ENCODE data around the gene ASIC2. TPM values are rescaled to one million over a fixed set of nuclear protein-coding genes. Genes with fewer than 3 reads are reported as not detected.

The ASIC2 gene
- total and polyA plus RNA-seq, 2 experiments from 2014 or later, result 0.52 to 2.8 TPM

DNA sequence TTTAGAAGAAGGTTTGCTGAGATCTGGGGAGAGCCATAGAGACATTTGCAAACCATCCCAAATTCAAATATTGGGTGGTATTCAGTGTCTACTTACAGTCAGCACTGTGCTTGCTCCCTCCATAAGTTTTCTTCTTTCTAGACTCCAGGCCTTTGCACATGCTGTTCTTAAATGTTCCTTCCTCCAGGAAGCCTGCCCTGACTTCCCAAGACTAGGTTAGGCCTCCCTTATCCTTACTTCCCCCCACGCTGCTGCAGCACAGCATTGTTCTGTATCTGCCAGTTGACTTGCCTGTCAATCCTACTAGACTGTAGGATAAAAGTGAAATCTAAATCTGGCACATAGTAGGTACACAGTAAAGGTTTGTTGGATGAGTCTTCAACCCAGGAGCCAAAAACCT is 53.4 kb downstream of the ASIC2 start:
- H3K36me3 Mint-ChIP-seq (ENCODE audit: low read depth), result no peaks in the 10 kb centered on the region
- H3K9me3 Mint-ChIP-seq, result no peaks in the 10 kb centered on the region
- no peaks in the 10 kb centered on the region for H3K9me2 ChIP-seq (ENCODE audit: insufficient read depth)
- no peak overlapping the region for H3K27ac Mint-ChIP-seq
- ATAC-seq, result no peak
- no peak overlapping the region for H3K4me2 ChIP-seq
- H3K27me3 ChIP-seq (ENCODE audit: insufficient read depth), result no peaks in the 10 kb centered on the region
- H3K27ac ChIP-seq (ENCODE audit: low read depth), result no peak overlapping the region
- no peaks in the 10 kb centered on the region for H4K20me1 ChIP-seq (replicated peaks; ENCODE audit: insufficient read depth)
- no peak for DNase-seq (ENCODE audit: low spot score)
- H3K4me3 ChIP-seq, result no peak overlapping the region
- no peak overlapping the region for H3K4me3 Mint-ChIP-seq
- H3K27me3 Mint-ChIP-seq (ENCODE audit: insufficient read depth, low read depth, poor library complexity), result peaks cover 3% of the 10 kb centered on the region
- H3K4me1 ChIP-seq (ENCODE audit: insufficient read depth), result no peaks in the 10 kb centered on the region
- no peak for TF ChIP-seq STAT1 (IDR thresholded peaks at IDR 0.05; ENCODE audit: unreplicated experiment)
- TF ChIP-seq, protein P1, sequence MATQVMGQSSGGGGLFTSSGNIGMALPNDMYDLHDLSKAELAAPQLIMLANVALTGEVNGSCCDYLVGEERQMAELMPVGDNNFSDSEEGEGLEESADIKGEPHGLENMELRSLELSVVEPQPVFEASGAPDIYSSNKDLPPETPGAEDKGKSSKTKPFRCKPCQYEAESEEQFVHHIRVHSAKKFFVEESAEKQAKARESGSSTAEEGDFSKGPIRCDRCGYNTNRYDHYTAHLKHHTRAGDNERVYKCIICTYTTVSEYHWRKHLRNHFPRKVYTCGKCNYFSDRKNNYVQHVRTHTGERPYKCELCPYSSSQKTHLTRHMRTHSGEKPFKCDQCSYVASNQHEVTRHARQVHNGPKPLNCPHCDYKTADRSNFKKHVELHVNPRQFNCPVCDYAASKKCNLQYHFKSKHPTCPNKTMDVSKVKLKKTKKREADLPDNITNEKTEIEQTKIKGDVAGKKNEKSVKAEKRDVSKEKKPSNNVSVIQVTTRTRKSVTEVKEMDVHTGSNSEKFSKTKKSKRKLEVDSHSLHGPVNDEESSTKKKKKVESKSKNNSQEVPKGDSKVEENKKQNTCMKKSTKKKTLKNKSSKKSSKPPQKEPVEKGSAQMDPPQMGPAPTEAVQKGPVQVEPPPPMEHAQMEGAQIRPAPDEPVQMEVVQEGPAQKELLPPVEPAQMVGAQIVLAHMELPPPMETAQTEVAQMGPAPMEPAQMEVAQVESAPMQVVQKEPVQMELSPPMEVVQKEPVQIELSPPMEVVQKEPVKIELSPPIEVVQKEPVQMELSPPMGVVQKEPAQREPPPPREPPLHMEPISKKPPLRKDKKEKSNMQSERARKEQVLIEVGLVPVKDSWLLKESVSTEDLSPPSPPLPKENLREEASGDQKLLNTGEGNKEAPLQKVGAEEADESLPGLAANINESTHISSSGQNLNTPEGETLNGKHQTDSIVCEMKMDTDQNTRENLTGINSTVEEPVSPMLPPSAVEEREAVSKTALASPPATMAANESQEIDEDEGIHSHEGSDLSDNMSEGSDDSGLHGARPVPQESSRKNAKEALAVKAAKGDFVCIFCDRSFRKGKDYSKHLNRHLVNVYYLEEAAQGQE (IDR thresholded peaks at IDR 0.05; ENCODE audit: unreplicated experiment), result no peak
- no peak for TF ChIP-seq CREB1 (CRISPR knock-in tag; IDR thresholded peaks at IDR 0.05; ENCODE audit: low read depth)
- TF ChIP-seq, protein P2, sequence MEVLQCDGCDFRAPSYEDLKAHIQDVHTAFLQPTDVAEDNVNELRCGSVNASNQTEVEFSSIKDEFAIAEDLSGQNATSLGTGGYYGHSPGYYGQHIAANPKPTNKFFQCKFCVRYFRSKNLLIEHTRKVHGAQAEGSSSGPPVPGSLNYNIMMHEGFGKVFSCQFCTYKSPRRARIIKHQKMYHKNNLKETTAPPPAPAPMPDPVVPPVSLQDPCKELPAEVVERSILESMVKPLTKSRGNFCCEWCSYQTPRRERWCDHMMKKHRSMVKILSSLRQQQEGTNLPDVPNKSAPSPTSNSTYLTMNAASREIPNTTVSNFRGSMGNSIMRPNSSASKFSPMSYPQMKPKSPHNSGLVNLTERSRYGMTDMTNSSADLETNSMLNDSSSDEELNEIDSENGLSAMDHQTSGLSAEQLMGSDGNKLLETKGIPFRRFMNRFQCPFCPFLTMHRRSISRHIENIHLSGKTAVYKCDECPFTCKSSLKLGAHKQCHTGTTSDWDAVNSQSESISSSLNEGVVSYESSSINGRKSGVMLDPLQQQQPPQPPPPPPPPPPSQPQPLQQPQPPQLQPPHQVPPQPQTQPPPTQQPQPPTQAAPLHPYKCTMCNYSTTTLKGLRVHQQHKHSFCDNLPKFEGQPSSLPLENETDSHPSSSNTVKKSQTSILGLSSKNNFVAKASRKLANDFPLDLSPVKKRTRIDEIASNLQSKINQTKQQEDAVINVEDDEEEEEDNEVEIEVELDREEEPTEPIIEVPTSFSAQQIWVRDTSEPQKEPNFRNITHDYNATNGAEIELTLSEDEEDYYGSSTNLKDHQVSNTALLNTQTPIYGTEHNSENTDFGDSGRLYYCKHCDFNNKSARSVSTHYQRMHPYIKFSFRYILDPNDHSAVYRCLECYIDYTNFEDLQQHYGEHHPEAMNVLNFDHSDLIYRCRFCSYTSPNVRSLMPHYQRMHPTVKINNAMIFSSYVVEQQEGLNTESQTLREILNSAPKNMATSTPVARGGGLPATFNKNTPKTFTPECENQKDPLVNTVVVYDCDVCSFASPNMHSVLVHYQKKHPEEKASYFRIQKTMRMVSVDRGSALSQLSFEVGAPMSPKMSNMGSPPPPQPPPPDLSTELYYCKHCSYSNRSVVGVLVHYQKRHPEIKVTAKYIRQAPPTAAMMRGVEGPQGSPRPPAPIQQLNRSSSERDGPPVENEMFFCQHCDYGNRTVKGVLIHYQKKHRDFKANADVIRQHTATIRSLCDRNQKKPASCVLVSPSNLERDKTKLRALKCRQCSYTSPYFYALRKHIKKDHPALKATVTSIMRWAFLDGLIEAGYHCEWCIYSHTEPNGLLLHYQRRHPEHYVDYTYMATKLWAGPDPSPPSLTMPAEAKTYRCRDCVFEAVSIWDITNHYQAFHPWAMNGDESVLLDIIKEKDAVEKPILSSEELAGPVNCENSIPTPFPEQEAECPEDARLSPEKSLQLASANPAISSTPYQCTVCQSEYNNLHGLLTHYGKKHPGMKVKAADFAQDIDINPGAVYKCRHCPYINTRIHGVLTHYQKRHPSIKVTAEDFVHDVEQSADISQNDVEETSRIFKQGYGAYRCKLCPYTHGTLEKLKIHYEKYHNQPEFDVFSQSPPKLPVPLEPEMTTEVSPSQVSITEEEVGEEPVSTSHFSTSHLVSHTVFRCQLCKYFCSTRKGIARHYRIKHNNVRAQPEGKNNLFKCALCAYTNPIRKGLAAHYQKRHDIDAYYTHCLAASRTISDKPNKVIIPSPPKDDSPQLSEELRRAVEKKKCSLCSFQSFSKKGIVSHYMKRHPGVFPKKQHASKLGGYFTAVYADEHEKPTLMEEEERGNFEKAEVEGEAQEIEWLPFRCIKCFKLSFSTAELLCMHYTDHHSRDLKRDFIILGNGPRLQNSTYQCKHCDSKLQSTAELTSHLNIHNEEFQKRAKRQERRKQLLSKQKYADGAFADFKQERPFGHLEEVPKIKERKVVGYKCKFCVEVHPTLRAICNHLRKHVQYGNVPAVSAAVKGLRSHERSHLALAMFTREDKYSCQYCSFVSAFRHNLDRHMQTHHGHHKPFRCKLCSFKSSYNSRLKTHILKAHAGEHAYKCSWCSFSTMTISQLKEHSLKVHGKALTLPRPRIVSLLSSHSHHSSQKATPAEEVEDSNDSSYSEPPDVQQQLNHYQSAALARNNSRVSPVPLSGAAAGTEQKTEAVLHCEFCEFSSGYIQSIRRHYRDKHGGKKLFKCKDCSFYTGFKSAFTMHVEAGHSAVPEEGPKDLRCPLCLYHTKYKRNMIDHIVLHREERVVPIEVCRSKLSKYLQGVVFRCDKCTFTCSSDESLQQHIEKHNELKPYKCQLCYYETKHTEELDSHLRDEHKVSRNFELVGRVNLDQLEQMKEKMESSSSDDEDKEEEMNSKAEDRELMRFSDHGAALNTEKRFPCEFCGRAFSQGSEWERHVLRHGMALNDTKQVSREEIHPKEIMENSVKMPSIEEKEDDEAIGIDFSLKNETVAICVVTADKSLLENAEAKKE (CRISPR knock-in tag; IDR thresholded peaks at IDR 0.05), result no peak
- TF ChIP-seq, protein P3, sequence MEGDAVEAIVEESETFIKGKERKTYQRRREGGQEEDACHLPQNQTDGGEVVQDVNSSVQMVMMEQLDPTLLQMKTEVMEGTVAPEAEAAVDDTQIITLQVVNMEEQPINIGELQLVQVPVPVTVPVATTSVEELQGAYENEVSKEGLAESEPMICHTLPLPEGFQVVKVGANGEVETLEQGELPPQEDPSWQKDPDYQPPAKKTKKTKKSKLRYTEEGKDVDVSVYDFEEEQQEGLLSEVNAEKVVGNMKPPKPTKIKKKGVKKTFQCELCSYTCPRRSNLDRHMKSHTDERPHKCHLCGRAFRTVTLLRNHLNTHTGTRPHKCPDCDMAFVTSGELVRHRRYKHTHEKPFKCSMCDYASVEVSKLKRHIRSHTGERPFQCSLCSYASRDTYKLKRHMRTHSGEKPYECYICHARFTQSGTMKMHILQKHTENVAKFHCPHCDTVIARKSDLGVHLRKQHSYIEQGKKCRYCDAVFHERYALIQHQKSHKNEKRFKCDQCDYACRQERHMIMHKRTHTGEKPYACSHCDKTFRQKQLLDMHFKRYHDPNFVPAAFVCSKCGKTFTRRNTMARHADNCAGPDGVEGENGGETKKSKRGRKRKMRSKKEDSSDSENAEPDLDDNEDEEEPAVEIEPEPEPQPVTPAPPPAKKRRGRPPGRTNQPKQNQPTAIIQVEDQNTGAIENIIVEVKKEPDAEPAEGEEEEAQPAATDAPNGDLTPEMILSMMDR (conservative IDR thresholded peaks at IDR 0.05; ENCODE audit: low read depth in 2 of 2), result no peak
- no peak for TF ChIP-seq ZNF331 (CRISPR knock-in tag; IDR thresholded peaks at IDR 0.05; ENCODE audit: low read depth)
- no peaks in the 10 kb centered on the region for H3F3A ChIP-seq (replicated peaks; ENCODE audit: low read depth)
- H3K79me2 ChIP-seq (replicated peaks; ENCODE audit: insufficient read depth), result no peaks in the 10 kb centered on the region
- no peak overlapping the region for H2AFZ ChIP-seq
- no peaks in the 10 kb centered on the region; the same call in 2 of the 3 replicates for H3K4me1 Mint-ChIP-seq
- H3K36me3 ChIP-seq (ENCODE audit: insufficient read depth), result no peaks in the 10 kb centered on the region
